GM19452 (cell line): ENCODE measurements around the gene GPR176.

Experiments
- ATAC-seq: cut with Tn5 transposase; IDR thresholded peaks from one replicate; pipeline ENCODE4 v1.9.1; 2021; ENCODE audit not compliant: unreplicated experiment

The GPR176 gene

GRCh38 chr15:39919748-39920509 lies at the start of gene GPR176:
GPR176 (minus strand) TSS chr15:39920266; CDS start chr15:39920026, 240 bp downstream.
- ATAC-seq: peak; percentile 11

GRCh38 chr15:39969002-39969394 lies 48.9 kb upstream of the GPR176 start:
- ATAC-seq: no peak

- ATAC-seq: no peak
Observed at GRCh38 chr15:39968273-39969001, 48.4 kb upstream of the GPR176 start.

- no peak for ATAC-seq
Observed at GRCh38 chr15:39966521-39966920, 46.5 kb upstream of the GPR176 start.

- no peak for ATAC-seq
Observed at GRCh38 chr15:39963786-39964185, 43.7 kb upstream of the GPR176 start.

GRCh38 chr15:39961051-39961450 lies 41.0 kb upstream of the GPR176 start:
- no peak for ATAC-seq

GRCh38 chr15:39960411-39960810 lies 40.3 kb upstream of the GPR176 start:
- no peak for ATAC-seq

GRCh38 chr15:39959411-39959810 lies 39.3 kb upstream of the GPR176 start:
- ATAC-seq: no peak

GRCh38 chr15:39957481-39957880 lies 37.4 kb upstream of the GPR176 start:
- ATAC-seq: no peak

- ATAC-seq: no peak
Observed at GRCh38 chr15:39953521-39953920, 33.5 kb upstream of the GPR176 start.

GRCh38 chr15:39951561-39951960 lies 31.5 kb upstream of the GPR176 start:
- ATAC-seq: no peak

- no peak for ATAC-seq
Observed at GRCh38 chr15:39948817-39949216, 28.8 kb upstream of the GPR176 start.

- no peak for ATAC-seq
Observed at GRCh38 chr15:39947401-39948197, 27.5 kb upstream of the GPR176 start.

- ATAC-seq: no peak
Observed at GRCh38 chr15:39946862-39947261, 26.8 kb upstream of the GPR176 start.

GRCh38 chr15:39944726-39945125 lies 24.7 kb upstream of the GPR176 start:
- no peak for ATAC-seq

GRCh38 chr15:39942753-39943150 lies 22.7 kb upstream of the GPR176 start:
- ATAC-seq: no peak

- ATAC-seq: no peak
Observed at GRCh38 chr15:39942101-39942752, 22.2 kb upstream of the GPR176 start.

- peak; percentile 50 for ATAC-seq
Observed at GRCh38 chr15:39939487-39940452, 19.7 kb upstream of the GPR176 start.

GRCh38 chr15:39937696-39938095 lies 17.6 kb upstream of the GPR176 start:
- ATAC-seq: no peak

GRCh38 chr15:39936681-39937080 lies 16.6 kb upstream of the GPR176 start:
- no peak for ATAC-seq
